AG04449 (cell line): Measurements from ENCODE around the gene KIF7.

Experiments used
- CTCF ChIA-PET: fragments of 350-600 bp; formaldehyde crosslinking; extraction: SDS; loops from one replicate; lab custom pipeline; 2021; ENCODE audit warnings: antibody characterized with exemption; lab: Yijun Ruan, JAX
- POLR2A ChIA-PET: fragments of 400-600, 350-600 bp; formaldehyde crosslinking; extraction: SDS; loops from one replicate; lab custom pipeline; 2020; ENCODE audit warnings: antibody characterized with exemption, inconsistent platforms; lab: Yijun Ruan, JAX
- DNase-seq: peaks from one replicate; pipeline ENCODE4 v3.0.0-alpha.2; 2010; ENCODE audit warnings: low read depth, low spot score
- H3K4me3 ChIP-seq: 2 replicates; pipeline ENCODE4 v1.5.1; 2011; ENCODE audit warnings: low read depth, mild to moderate bottlenecking, control low read depth, low read length
- TF ChIP-seq, protein P1 (sequence below): IDR thresholded peaks from one replicate; pipeline ENCODE4 v1.5.1; 2011; ENCODE audit warnings: mild to moderate bottlenecking, moderate library complexity, low read length, control low read depth, inconsistent platforms; ENCODE audit not compliant: insufficient read depth; ENCODE audit errors: missing control alignments

The KIF7 gene

DNA sequence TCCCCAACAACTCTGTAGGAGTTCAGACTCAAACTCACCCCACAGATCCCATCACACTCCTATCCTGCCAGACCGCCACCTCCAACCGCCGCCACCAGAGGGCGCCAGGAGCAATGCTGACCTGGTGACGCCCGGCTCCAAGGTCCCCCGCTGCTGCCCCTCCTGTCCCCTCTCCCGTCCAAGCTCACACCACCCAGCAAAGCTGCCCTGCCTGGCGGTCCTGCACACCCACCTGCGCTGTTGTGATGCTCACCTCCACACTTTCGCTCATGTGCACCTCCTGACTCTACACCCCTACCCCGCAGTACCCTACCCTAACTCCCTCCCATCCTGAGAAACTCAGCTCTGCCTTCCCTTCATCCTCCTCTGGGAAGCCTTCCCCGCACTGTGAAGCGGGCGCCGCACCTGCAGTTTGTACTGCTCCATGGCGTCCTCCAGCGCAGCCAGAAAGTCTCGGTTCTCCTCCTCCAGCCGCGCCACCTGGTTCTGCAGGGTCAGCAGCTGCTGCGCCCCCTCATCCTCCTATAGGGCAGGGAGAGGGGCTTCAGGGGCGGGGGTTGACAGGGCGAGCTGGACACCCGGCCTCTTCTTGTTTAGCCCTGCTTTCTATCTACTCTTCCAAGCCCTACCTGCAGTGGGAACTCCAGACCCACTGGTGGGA is 7.9 kb downstream of the KIF7 start:
- TF ChIP-seq, protein P1, sequence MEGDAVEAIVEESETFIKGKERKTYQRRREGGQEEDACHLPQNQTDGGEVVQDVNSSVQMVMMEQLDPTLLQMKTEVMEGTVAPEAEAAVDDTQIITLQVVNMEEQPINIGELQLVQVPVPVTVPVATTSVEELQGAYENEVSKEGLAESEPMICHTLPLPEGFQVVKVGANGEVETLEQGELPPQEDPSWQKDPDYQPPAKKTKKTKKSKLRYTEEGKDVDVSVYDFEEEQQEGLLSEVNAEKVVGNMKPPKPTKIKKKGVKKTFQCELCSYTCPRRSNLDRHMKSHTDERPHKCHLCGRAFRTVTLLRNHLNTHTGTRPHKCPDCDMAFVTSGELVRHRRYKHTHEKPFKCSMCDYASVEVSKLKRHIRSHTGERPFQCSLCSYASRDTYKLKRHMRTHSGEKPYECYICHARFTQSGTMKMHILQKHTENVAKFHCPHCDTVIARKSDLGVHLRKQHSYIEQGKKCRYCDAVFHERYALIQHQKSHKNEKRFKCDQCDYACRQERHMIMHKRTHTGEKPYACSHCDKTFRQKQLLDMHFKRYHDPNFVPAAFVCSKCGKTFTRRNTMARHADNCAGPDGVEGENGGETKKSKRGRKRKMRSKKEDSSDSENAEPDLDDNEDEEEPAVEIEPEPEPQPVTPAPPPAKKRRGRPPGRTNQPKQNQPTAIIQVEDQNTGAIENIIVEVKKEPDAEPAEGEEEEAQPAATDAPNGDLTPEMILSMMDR = peak; percentile 95
- ChIA-PET CTCF (interaction anchor here (0.7 to 3.7 kb wide), 21 partner anchors 10 to 241 kb away, joined by 3 to 37 read pairs (median 7); no protein-coding TSS in a partner anchor), POLR2A (no interaction called here)
- no peak for DNase-seq
- no peak overlapping the region for H3K4me3 ChIP-seq

DNA sequence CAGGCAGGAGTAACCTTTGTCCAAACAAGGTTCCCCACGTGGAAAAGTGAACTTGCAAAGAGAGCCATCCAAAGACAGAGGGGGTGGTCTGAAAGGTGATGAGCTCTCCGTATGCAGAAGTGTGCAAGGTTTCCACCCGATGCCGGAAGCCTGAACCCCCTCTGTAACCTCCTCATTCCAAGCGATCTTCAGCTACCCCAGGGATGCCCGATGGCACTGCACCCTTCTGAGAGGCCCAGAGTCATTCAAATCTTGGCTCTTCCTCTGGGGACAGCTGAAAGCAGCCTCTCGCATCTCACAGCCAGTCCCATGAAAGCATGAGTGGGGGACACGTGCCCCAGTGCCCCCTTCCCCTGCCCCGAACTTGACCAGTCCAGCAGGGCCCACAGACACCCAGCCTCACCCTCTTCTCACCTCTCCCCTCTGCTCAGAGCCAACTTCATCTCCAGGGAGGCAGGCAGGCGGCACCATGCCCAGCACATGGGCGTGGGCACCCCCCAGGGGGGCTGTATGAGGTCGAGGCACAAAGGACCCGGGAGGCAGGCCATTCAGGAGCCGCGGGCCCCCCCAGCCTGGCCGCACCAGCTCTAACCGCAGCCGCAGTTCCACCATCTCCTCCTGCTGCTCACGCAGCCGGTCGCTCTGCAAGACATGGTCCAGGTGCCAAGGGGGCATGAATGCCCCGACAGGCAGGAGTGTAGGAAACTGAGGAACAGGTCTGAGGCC is 8.7 kb downstream of the KIF7 start:
- H3K4me3 ChIP-seq = no peak overlapping the region
- no peak for DNase-seq
- CTCF ChIA-PET = interaction anchor here (0.7 to 3.7 kb wide), 22 partner anchors 8 to 242 kb away, joined by 3 to 37 read pairs (median 6); partner anchors contain the start of gene KIF7
- POLR2A ChIA-PET = no interaction called here
- TF ChIP-seq, protein P1 = no peak

DNA sequence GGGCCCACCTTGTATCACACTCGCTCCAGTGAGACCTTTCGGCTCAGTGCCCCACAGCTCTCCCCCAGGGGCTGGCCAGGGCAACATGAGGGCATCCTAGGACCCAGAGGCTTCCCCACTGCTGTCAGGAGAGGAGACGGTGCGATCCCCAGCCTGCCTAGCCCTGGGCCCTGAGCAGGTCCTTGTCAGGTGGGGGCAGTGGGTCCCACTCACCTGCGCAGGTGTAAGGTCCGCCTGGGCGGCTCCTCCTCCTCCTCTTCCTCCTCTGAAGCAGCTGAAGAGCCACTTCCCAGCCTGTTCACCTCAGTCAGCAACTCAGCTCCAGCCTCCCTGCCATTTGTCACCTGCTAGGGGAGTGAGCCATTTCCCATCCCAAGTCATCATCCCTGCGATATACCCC is 9.6 kb downstream of the KIF7 start:
- TF ChIP-seq, protein P1 = no peak
- CTCF ChIA-PET = interaction anchor here (0.7 to 3.7 kb wide), 15 partner anchors 12 to 132 kb away, joined by 3 to 37 read pairs (median 5); no protein-coding TSS in a partner anchor

DNA sequence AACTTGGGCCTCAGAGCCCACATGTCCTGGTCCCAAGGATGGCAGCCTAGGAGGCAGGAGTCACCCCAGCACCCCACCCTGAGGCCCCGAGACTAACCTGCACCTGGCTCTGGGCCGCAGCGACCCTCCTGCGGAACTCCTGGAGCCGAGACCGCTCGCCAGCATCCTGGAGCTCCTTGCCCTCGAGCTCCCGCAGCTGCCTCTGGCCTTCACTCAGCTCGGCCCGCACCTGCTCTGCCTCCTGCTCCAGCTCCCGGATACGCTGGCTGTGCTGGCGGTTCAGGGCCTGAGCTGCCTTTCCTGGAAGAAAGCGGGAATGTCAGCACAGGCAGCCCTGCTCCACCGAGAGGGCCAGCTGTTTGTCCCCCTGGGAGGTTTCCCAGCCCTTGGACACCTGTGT is 13.2 kb downstream of the KIF7 start:
- H3K4me3 ChIP-seq = no peak overlapping the region
- POLR2A ChIA-PET = no interaction called here
- TF ChIP-seq, protein P1 = no peak
- no peak for DNase-seq
- CTCF ChIA-PET = no interaction called here

More for the DNA sequence above, 9.6 kb downstream of the KIF7 start:
- POLR2A ChIA-PET = no interaction called here
- H3K4me3 ChIP-seq = no peak overlapping the region
- DNase-seq = no peak

DNA sequence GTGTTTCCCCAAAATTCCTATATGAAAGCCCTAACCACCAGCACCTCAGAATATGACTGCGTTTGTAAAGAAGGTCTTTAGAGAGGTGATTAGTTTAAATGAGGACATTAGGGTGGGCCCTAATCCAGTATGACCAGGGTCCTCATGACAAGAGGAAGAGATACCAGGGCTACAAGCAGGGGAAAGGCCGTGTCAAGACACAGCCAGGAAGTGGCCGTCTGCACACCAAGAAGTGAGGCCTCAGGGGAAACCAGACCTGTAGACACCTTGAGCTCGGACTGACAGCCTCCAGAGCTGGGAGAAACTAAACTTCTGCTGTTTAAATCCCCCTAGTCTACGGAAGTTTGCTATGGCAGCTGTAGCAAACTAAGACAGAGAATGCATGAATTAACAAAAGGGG is 14.2 kb downstream of the KIF7 start:
- ChIA-PET POLR2A (no interaction called here), CTCF (no interaction called here)

DNA sequence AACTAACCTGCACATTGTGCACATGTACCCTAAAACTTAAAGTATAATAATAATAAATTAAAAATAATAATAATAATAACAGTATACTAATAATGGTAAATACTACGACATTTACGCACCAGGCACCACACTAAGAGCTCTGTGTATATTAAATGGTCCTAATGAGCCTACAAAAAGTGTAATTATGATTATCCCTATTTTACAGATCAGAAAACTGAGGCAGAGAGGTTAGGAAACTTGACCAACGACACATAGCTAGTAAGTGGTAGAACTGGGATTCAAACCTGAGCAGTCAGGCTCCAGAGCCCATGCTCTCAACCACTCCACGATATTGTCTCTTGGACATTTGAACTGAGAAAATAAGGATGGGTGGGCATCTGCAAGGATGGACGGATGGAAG is 15.0 kb downstream of the KIF7 start:
- no peak for DNase-seq
- POLR2A ChIA-PET = no interaction called here
- H3K4me3 ChIP-seq = no peak overlapping the region
- TF ChIP-seq, protein P1 = no peak
- CTCF ChIA-PET = no interaction called here

More for the DNA sequence above, 14.2 kb downstream of the KIF7 start:
- DNase-seq = no peak
- no peak overlapping the region for H3K4me3 ChIP-seq
- TF ChIP-seq, protein P1 = no peak
